Activated CD8-positive, alpha-beta memory T cell treated with anti-CD3 and anti-CD28 coated beads for 48 hours (primary cell): ENCODE measurements around the gene NTRK3.

Experiments used
- DNase-seq, 3 experiments: peaks; one replicate each; pipeline ENCODE4 v3.0.0-alpha.2; 2020; ENCODE audit warnings: low read depth in 2 of 3, low spot score in 2 of 3

The NTRK3 gene

DNA sequence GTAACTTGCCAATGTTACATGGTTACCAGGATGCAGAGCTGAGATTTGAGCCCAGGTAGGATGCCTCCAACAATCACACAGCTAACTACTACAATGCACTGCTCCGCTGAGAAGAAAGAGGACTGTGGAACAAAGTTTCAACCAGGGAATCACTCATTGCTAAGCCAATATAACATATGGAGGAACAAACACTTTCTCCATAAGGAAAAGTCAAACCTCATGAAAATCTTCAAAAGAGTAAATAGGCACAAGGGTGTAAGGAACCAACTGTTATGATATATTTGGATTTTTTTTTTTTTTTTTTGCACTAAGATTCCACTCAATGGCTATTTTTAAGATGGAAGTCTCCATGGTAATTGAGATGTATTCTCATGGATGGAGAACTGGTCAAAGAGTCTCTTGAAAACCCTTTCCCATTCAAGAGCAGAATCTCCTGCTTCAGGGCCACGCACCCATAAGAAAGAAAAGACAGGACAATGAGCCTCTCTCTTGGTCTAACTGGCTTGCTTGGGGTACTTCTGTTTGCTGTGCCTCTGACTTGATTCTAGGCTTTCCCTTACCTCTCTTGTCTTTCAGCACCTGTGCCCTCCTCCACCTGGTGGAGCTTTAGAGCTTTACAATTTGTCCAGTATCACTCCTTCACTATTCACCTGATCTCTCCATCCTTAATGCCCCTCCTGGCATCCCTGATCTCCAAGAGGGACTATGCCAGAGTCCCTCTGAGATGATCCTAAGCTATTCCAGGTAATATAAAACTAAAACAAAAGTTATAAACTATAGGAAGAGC, 252.8 kb downstream of the NTRK3 start:
- no peak for DNase-seq

GRCh38 chr15:88002706-88003105, 253.8 kb downstream of the NTRK3 start:
- DNase-seq = no peak

DNA sequence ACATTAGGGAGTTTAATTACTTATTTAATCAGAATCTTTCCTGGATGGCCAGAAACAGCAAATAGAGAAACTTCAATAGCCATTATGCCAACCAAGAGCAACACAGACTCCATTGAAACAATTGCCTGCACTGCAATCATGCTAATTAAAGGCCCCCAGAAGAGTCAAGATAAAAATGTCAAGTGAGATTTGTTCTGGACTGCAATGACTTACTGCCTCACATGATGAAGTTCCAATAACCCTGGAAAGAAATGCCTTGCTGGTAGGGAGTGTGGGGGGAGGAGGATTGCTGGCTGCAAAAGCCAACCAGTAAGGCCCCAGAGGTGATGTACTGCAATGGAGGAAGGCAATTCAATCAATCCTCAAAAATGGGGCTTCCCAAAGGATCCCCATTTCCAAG, 257.9 kb downstream of the NTRK3 start:
- no peak for DNase-seq

DNA sequence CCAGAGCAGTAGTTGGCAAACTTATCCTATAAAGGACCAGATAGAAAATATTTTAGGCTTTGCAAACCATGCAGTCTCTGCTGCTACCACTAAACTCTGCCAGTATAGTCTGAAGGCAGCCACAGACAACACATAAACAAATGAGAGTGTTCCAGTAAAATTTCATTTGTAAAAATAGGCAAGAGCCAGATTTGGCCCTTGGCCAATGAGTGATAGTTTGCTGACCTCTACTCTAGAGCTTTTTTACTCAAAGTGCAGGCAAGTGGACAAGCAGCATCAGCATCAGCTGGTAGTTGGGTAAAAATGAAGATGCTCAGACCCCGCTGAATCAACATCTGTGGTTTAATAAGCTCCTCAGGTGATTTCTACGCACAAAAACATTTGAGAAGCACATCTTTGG, 269.8 kb downstream of the NTRK3 start:
- no peak for DNase-seq

GRCh38 chr15:87985451-87985850, 271.1 kb downstream of the NTRK3 start:
- no peak for DNase-seq

GRCh38 chr15:87981969-87982368, 274.6 kb downstream of the NTRK3 start:
- DNase-seq = no peak

DNA sequence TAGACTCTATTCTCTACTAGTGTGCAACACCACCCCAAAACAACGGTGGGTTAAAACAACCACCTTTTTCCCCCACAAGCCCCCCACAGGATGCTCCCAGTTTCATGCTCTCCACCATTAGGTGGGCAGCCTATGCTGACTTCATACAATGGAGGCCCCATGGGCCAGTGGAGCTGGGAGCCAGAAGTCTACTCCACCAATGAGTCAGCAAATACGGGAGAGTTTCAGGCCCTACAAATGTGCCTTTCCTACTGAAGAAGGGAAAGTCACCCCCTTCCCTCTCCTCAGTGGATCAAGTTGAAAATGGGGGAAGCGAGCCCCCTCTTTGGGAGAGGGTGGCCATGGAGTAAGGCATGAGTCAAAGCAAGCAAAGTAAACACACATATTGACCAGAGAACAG, 278.6 kb downstream of the NTRK3 start:
- no peak for DNase-seq

DNA sequence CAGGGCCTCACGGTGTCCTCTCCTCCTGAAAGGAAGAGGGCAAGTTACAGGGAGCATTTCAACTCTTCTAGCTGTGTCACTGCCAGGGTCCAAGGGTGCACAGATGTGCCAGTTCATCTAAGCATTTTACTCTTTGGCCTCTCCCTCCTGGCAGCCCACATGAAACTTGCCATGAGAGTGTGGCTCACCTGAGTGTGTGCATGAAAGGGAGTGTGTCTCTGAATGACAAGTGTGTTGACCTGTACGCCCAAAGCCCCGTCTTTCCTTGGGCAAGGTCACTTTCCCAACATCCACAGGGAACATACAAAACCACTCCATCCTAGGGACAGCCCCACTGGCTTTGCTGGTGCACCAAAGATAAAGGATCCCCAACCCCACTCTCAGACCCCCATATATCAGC, 280.0 kb downstream of the NTRK3 start:
- DNase-seq = no peak

GRCh38 chr15:87973501-87974215, 282.9 kb downstream of the NTRK3 start:
- no peak for DNase-seq

- no peak for DNase-seq
These were observed 285.5 kb downstream of the NTRK3 start for GRCh38 chr15:87971076-87971475.

DNA sequence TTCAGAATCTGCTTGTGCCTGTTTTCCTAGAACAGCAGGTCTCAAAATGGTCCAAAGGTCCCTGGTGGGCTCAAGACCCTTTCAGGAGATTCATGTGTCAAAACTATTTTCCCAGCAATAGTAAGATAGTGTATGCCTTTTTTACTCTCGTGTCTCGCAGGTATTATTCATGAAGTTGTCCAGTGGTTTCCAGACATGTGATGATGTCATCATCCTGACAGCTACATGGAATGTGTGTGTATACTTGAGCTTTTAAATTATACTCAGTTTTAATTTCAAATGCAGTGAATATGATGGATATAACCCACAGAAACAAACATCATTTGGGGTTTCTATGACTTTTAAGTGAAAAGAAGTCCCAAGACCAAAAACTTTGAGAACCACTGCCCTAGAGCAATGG, 288.6 kb downstream of the NTRK3 start:
- DNase-seq = no peak

DNA sequence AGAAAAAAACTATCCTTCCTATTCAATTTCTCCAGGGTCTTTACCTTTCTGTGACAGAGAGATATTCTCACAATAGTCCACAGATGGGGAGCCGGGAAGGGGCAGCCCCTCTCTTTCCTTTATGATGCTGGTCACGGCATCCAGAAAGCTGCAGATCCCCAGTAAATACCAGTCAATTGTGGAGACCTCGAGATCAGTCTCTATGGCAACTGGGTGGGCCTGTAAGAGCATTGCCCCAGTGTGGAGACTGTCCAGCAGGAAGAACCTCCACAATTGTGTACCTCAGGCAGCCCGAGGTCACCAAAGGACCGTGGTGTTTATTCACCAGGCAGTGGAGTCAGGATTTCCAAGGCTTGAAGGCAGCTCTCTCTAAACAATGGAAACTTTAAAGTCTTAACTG, 291.2 kb downstream of the NTRK3 start:
- no peak for DNase-seq

DNA sequence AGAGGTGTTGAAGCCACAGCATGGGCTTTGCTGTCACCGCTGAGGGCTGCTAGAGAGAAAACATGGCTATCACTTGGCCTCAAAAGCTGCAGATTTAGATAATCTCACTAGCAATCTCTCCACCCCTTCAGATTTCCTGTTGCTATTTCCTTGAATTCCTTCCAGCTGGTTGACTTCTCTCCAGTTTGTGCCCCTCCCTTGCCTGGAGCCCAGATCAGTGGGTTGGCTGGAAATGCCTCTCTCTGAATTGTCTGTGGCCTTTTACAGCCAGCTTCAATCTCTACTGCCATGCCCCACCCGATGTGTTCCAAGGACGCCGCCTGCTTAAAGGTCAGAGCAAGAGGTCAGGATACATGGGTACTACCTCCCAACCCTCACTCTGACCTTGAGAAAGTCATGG, 294.1 kb downstream of the NTRK3 start:
- DNase-seq = no peak

- DNase-seq = no peak
These were observed 294.6 kb downstream of the NTRK3 start for GRCh38 chr15:87961851-87962420.

DNA sequence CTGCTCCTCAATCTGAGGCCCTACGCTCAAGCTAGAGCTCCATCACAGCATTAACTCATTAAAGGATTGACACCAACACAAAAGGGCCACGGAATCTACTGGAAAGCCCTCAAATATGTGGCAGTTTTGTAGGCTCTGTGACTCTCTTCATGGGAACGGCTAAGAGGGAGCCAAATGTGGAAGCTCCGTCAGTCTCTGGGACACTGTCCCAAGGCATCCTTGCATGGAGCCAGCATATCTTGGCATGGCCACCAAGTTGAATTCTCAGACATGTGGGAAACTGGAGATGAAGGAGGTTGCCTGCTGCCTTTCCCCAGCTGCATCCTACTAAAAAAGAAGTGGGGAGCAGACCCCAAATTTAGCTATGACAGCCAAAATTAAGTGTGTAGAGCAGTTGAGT, 296.9 kb downstream of the NTRK3 start:
- DNase-seq = no peak

DNA sequence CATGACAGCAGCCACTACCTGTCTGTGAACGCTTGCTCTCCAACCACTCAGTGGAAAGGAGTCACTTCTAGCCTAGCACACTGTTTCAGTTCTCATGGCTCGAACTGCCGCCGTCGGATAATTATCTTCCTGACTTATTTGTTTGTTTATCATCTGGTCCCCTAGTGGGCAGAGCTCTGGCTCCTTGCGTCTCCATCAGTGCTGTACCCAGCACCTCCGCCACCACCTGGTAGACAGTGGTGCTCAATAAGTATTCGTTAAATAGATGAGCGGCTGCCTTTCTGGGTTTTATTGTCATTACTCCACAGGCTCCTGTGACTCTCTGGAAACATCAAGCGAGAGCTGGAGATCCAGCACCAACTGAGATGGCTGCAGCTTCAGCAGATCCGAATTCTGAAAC, 297.5 kb downstream of the NTRK3 start:
- DNase-seq = no peak

- DNase-seq = no peak
These were observed 301.1 kb downstream of the NTRK3 start for GRCh38 chr15:87955284-87955909.

DNA sequence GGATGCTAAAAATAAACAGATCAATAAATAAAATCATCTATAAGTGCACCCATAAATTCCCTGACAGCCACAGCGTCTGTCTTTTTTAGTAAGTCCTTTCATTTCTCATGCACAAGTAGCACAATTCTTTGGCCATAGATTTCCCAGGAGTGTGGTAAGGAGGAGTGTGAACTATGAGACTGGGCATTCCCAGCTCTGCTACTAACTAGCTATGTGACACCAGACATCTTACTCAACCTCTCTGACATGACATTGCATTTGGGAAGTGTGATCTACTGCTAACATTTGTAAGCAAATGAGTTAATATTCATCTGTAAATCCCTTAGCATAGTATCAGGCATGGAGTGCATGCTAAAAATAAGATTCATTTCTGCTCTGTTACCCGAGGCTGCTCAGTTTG, 301.7 kb downstream of the NTRK3 start:
- DNase-seq = no peak

GRCh38 chr15:87952736-87953287, 303.7 kb downstream of the NTRK3 start:
- DNase-seq = no peak

- DNase-seq = no peak
These were observed 306.8 kb downstream of the NTRK3 start for GRCh38 chr15:87949575-87950223.

- DNase-seq = no peak
These were observed 307.4 kb downstream of the NTRK3 start for GRCh38 chr15:87949151-87949574.
